Common myeloid progenitor, CD34-positive (primary cell): ENCODE results near the gene BTG3.

ENCODE experiments used
- CTCF ChIA-PET: fragments of 350-600 bp; sonication (Branson Sonifier 250); formaldehyde crosslinking; loops from one replicate; lab custom pipeline; 2021; ENCODE audit warnings: antibody characterized with exemption; lab: Charles Lee
- POLR2A ChIA-PET: fragments of 350-600 bp; sonication (Branson Sonifier 250); formaldehyde crosslinking; loops from one replicate; lab custom pipeline; 2021; ENCODE audit warnings: antibody characterized with exemption; lab: Charles Lee
- DNase-seq, 3 donors: peaks; one replicate each; pipeline versions ENCODE4 v3.0.0 to v3.0.0-alpha.2; 2013
- H3K27ac ChIP-seq, 2 experiments: 1 replicate in 1 of 2; 2 replicates in 1 of 2; pipeline ENCODE4 v1.7.0; 2013; ENCODE audit warnings: inconsistent platforms in 2 of 2, low read length in 2 of 2, mild to moderate bottlenecking in 2 of 2, low read depth in 1 of 2, moderate library complexity in 1 of 2; ENCODE audit not compliant: severe bottlenecking in 2 of 2, insufficient read depth in 1 of 2, poor library complexity in 1 of 2
- H3K27me3 ChIP-seq, 5 experiments: replicated peaks in 2 of 5; 1 replicate in 3 of 5; 2 replicates in 2 of 5; pipeline versions ENCODE4 v1.6.1 to v1.7.0; 2013; ENCODE audit warnings: low read length in 4 of 5, mild to moderate bottlenecking in 2 of 5, moderate library complexity in 2 of 5, inconsistent platforms in 1 of 5; ENCODE audit not compliant: insufficient read depth in 5 of 5, control insufficient read depth in 4 of 5
- H3K36me3 ChIP-seq, 4 experiments: 1 replicate in 2 of 4; 2 replicates in 2 of 4; pipeline versions ENCODE4 v1.6.1 to v1.7.0; 2013; ENCODE audit warnings: low read length in 3 of 4, control low read depth in 1 of 4, mild to moderate bottlenecking in 1 of 4; ENCODE audit not compliant: control insufficient read depth in 4 of 4, insufficient read depth in 4 of 4
- H3K4me1 ChIP-seq, 4 experiments: 1 replicate in 3 of 4; 2 replicates in 1 of 4; pipeline versions ENCODE4 v1.6.1 to v1.7.1; 2013; ENCODE audit warnings: low read length in 3 of 4, mild to moderate bottlenecking in 3 of 4, control low read depth in 1 of 4, inconsistent platforms in 1 of 4, moderate library complexity in 1 of 4; ENCODE audit not compliant: control insufficient read depth in 4 of 4, insufficient read depth in 4 of 4; ENCODE audit errors: control extremely low read depth in 1 of 4
- H3K4me3 ChIP-seq, 7 experiments: 1 replicate in 4 of 7; 2 replicates in 3 of 7; pipeline versions ENCODE4 v1.5.1 to v1.7.0; 2013; ENCODE audit warnings: mild to moderate bottlenecking in 7 of 7, low read length in 6 of 7, moderate library complexity in 6 of 7, inconsistent platforms in 2 of 7, low read depth in 2 of 7, control low read depth in 1 of 7; ENCODE audit not compliant: insufficient read depth in 4 of 7, control insufficient read depth in 1 of 7; ENCODE audit errors: extremely low read depth in 1 of 7
- H3K9me3 ChIP-seq, 5 experiments: 1 replicate in 4 of 5; 2 replicates in 1 of 5; pipeline versions ENCODE4 v1.6.1 to v1.7.1; 2013; ENCODE audit warnings: low read length in 4 of 5, mild to moderate bottlenecking in 2 of 5, inconsistent platforms in 1 of 5, low read depth in 1 of 5, moderate library complexity in 1 of 5; ENCODE audit not compliant: control insufficient read depth in 4 of 5, insufficient read depth in 2 of 5; ENCODE audit errors: control extremely low read depth in 1 of 5
- WGBS: methylation state at CpG from one replicate; pipeline ENCODE4 v1.1.5; 2013; ENCODE audit not compliant: insufficient coverage; 5-methylcytosine and 5-hydroxymethylcytosine counted together

BTG3 gene

DNA sequence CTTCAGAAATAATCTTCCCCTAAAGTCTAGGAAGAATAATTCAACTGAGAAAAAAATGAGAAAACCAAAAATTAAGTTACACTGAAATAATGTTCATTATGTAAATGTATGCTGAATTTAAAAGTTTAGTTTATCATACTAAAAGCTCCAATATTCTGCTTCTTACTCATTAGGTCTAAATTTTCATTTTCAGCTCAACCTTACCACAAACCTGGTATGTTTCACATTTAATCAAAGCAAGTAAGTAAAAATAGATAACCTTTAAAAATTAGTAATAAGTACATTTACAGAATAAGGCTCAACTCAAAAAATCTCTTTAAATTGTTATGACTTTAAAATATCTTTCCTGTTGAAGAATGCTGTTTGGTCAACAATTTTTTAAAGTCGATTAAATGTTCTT, 15.0 kb downstream of the BTG3 start:
- peaks cover 16 to 67% (median 38%) of the 10 kb centered on the region in 4 experiments for H3K36me3 ChIP-seq
- H3K4me3 ChIP-seq: no peak overlapping the region
- ChIA-PET CTCF (interaction anchor here (1.0 to 1.9 kb wide), 2 partner anchors 13 to 36 kb away, joined by 3 to 5 read pairs; no protein-coding TSS in a partner anchor), POLR2A (no interaction called here)
- H3K27ac ChIP-seq: no peak overlapping the region
- WGBS: no CpG with 5 or more reads among the region's 1 CpG
- H3K4me1 ChIP-seq: no peaks in the 10 kb centered on the region
- no peak for DNase-seq
- no peaks in the 10 kb centered on the region for H3K27me3 ChIP-seq
- H3K9me3 ChIP-seq: no peaks in the 10 kb centered on the region

DNA sequence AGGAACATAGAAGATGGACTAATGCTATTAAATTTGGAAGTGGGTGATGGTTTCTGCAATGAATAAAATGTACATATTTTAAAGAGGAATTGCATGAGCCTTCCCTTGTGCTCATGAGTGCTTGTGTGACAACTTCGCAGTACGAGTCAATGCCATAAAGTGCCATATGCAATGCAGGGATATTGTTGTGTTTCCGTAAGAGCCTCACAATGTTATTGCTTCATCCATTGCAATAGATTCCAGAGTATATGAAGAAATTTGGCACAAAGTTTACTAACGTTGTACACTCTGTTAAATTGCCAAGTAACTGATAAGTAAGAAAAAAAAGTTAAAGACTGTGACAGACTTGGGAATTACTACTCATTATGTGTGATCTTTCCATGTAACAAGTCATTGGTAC, 22.3 kb downstream of the BTG3 start:
- peaks cover 7 to 22% (median 14%) of the 10 kb centered on the region in 4 experiments for H3K36me3 ChIP-seq
- no peak overlapping the region for H3K4me3 ChIP-seq
- no peaks in the 10 kb centered on the region for H3K27me3 ChIP-seq
- H3K9me3 ChIP-seq: no peaks in the 10 kb centered on the region
- DNase-seq: no peak
- ChIA-PET POLR2A (no interaction called here), CTCF (interaction anchor here (0.8 kb wide), 1 partner anchor 21 kb away, joined by 3 read pairs; no protein-coding TSS in a partner anchor)
- 100% methylated on average over 3 of the region's 4 CpGs for WGBS
- no peaks in the 10 kb centered on the region for H3K4me1 ChIP-seq
- H3K27ac ChIP-seq: no peak overlapping the region

DNA sequence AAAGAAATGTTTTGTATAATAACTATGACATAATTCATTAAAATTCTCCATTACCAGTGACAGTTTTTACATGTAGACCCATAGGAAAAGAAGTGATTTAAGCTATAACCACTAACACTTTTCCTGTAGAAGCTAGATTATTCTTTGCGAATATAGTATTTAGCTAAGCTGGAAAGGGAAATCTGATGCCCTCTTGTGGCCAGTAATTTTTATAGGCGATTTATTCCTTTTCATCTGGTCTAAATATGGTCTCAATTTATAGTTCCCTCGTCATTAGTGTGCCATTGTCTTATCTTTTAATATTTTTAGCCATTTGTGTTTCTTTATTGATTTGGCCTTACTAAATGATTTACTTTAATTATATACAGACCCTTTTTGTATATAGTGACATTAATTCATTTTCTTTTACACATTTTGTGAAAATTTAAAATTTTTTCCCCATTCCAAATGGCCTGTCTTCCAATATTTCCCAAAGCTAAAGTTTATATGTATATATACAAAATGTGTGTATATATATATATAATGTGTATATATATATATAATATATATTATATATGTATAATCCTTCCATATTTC, 26.7 kb downstream of the BTG3 start:
- peak; percentile 53 to 80 (median 72) for DNase-seq
- WGBS: no CpG with 5 or more reads among the region's 3 CpGs
- ChIA-PET CTCF (interaction anchor here (0.5 to 6.5 kb wide), 11 partner anchors 31 to 1992 kb away, joined by 3 to 107 read pairs (median 5); no protein-coding TSS in a partner anchor), POLR2A (no interaction called here)
- H3K4me3 ChIP-seq: no peak overlapping the region
- H3K4me1 ChIP-seq: no peaks in the 10 kb centered on the region
- H3K36me3 ChIP-seq: no peaks in the 10 kb centered on the region
- H3K27me3 ChIP-seq: no peaks in the 10 kb centered on the region
- no peaks in the 10 kb centered on the region for H3K9me3 ChIP-seq
- no peak overlapping the region for H3K27ac ChIP-seq

DNA sequence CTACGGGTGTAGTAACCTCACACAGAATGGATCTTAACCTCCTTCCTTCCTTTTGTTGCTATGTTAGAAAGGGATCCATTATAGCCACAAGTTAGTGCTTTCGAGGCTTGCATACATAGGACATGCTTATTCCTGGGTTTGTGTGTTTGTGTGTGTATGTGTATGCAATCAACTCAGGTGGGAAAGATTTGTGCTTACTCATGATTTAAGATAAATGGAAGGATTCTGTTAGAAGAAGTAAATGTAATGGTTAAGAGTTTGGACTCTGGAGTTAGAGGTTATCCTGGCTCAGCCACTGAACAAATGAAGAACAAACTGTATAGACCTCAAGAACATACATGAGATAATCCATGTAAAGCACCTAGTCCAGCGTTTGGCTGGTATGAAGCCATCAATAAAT, 28.8 kb downstream of the BTG3 start:
- Histone ChIP-seq H3K9me3 (no peaks in the 10 kb centered on the region), H3K27me3 (no peaks in the 10 kb centered on the region), H3K4me3 (no peak overlapping the region), H3K27ac (no peak overlapping the region), H3K36me3 (no peaks in the 10 kb centered on the region), H3K4me1 (no peaks in the 10 kb centered on the region)
- CTCF ChIA-PET: interaction anchor here (3.0 to 6.5 kb wide), 2 partner anchors 191 to 196 kb away, joined by 14 to 107 read pairs; no protein-coding TSS in a partner anchor
- DNase-seq: no peak
- POLR2A ChIA-PET: no interaction called here
- WGBS: 100% methylated on average over 1 of the region's 3 CpGs

DNA sequence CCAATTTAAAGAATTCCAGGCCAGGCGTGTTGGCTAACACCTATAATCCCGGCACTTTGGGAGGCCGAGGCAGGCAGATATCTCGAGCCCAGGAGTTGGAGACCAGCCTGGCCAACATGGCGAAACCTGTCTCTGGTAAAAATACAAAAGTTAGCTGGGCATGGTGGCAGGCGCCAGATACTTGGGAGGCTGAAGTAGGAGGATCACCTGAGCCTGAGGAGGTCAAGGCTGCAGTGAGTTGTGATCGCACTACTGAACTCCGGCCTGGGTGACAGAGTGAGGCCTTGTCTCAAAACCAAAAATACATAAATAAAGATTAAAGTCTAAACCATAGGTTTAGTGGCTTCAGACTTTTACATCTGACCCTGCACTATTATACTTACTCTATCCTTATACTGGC, 32.4 kb downstream of the BTG3 start:
- Histone ChIP-seq H3K27ac (no peak overlapping the region), H3K4me1 (no peaks in the 10 kb centered on the region), H3K27me3 (no peaks in the 10 kb centered on the region), H3K4me3 (no peak overlapping the region), H3K9me3 (no peaks in the 10 kb centered on the region), H3K36me3 (no peaks in the 10 kb centered on the region)
- CTCF ChIA-PET: interaction anchor here (6.5 kb wide), 1 partner anchor 192 kb away, joined by 107 read pairs; no protein-coding TSS in a partner anchor
- DNase-seq: no peak
- POLR2A ChIA-PET: no interaction called here
- WGBS: 95% methylated on average over 6 of the region's 8 CpGs

DNA sequence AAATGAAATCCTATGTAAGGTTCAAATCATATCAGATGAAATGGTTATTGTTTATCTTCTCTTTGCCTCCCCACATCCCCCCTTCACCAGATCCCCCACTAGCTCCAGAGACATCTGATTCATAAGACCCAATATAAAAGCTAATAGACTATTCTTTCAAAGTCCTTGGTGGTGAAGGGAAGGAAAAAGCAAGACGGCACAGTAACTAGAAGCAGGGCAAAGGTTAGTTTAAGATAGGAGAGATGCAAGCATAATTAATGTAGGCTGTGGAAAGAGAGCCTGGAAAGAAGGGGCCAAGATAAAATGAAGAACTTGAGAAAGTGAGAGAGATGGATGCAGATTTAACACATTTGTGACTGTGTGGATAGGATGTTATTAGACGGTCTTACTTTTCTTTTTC, 33.8 kb downstream of the BTG3 start:
- no peaks in the 10 kb centered on the region for H3K4me1 ChIP-seq
- H3K4me3 ChIP-seq: no peak overlapping the region
- H3K27ac ChIP-seq: no peak overlapping the region
- WGBS: 100% methylated on average over 1 of the region's 2 CpGs
- H3K36me3 ChIP-seq: no peaks in the 10 kb centered on the region
- H3K9me3 ChIP-seq: no peaks in the 10 kb centered on the region
- CTCF ChIA-PET: interaction anchor here (1.7 kb wide), 1 partner anchor 191 kb away, joined by 5 read pairs; no protein-coding TSS in a partner anchor
- peaks cover 0 to 4% (median 0%) of the 10 kb centered on the region in 5 experiments for H3K27me3 ChIP-seq
- POLR2A ChIA-PET: no interaction called here
- no peak for DNase-seq

DNA sequence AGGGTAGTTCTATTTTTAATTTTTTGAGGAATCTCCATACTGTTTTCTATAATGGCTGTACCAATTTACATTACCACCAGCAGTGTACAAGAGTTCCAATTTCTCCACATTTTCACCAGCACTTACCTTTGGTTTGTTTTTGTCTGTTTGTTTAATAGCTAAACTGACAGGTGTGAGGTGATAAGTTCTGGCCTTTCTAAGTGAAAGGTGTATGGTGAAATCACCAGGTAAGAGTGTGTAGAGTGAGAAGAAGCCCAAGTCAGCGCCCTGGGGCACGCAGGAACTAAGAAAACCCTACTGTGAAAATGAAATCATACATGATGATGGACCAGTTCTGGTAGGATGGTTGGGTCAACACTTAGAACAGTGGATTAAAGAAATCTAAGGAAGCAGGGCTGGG, 34.5 kb downstream of the BTG3 start:
- POLR2A ChIA-PET: no interaction called here
- H3K27ac ChIP-seq: no peak overlapping the region
- peaks cover 0 to 6% (median 0%) of the 10 kb centered on the region in 5 experiments for H3K27me3 ChIP-seq
- H3K36me3 ChIP-seq: no peaks in the 10 kb centered on the region
- 96% methylated on average over 2 of the region's 2 CpGs for WGBS
- H3K4me3 ChIP-seq: no peak overlapping the region
- CTCF ChIA-PET: interaction anchor here (1.0 to 1.7 kb wide), 2 partner anchors 134 to 190 kb away, joined by 3 to 5 read pairs; no protein-coding TSS in a partner anchor
- H3K4me1 ChIP-seq: no peaks in the 10 kb centered on the region
- H3K9me3 ChIP-seq: no peaks in the 10 kb centered on the region
- DNase-seq: no peak
